Measurements from ENCODE around the gene CBLC.

GRCh38 chr19:44747739-44748425 lies 29.8 kb upstream of the CBLC start:
- no peak for TF ChIP-seq EZH2 (IDR thresholded peaks at IDR 0.05; ENCODE audit: insufficient read depth, poor library complexity, severe bottlenecking)
- TF ChIP-seq EZH2phosphoT487 (IDR thresholded peaks at IDR 0.05; ENCODE audit: insufficient read depth, low read depth) = no peak
